GM19395 (cell line): Measurements from ENCODE around the gene SCART1.
"Not testable (repeated sequence)": the region's sequence is repeated elsewhere in the genome, so short reads cannot be mapped to it uniquely, and the experiment has no call there.

ENCODE experiments used
- ATAC-seq: cut with Tn5 transposase; IDR thresholded peaks from one replicate; pipeline ENCODE4 v1.9.1; 2021; ENCODE audit warnings: mild to moderate bottlenecking, moderate library complexity; ENCODE audit not compliant: unreplicated experiment

SCART1 gene

GRCh38 chr10:133431888-133432613, 21.7 kb upstream of the SCART1 start:
- ATAC-seq, result not testable (repeated sequence)

DNA sequence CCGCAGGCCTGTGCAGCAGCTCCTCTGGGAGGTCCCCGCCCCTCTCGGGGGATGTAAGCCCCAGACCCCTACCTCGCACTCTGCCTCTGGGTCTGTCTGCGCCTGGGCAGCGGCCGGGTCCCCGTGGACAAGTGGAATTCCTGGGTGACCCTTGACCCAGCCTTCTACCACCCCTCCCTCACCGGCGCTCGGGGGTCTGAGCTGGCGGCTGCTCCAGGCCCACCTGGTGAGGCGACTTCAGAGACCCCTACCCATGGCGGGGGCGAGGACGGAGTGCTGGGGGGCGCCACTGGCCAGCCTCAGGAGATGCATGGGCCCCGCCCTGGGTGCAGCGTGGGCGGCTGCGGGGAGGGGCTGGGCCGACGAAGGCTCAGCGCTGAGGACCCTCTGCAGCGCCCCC, 21.0 kb upstream of the SCART1 start:
- ATAC-seq, result not testable (repeated sequence)

GRCh38 chr10:133438711-133439273, 15.0 kb upstream of the SCART1 start:
- ATAC-seq, result no peak

GRCh38 chr10:133439517-133440461, 14.0 kb upstream of the SCART1 start:
- ATAC-seq, result no peak

DNA sequence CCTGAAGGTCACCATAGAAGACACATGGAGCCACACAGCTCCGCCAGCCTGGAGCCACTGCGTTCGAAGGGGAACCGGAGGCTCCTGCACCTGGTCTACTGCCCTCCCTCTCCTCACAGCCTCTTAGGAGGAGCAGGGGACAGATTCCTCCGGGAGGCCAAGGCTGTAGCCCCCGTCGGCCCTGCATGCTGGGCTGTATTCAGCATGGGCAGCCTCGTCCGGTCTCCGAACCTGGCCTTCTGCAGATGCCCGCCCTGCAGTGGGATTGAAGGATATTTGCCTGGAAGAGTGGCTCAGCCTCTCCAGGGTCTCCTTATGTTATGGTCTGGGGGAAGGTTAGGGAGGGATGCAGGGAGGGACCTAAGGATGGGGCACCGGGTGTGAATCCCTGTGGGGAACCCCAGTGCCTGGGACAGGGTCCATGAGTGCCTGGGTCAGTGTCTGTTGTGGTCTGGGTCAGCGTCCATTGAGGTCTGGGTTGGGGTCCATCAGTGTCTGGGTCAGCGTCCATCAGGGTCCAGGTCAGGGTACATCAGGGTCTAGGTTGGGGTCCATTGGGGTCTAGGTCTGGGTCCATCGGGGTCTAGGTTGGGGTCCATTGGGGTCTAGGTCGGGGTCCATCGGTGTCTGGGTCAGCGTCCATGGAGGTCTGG, 13.0 kb upstream of the SCART1 start:
- no peak for ATAC-seq

GRCh38 chr10:133441356-133441755, 12.4 kb upstream of the SCART1 start:
- not testable (repeated sequence) for ATAC-seq

DNA sequence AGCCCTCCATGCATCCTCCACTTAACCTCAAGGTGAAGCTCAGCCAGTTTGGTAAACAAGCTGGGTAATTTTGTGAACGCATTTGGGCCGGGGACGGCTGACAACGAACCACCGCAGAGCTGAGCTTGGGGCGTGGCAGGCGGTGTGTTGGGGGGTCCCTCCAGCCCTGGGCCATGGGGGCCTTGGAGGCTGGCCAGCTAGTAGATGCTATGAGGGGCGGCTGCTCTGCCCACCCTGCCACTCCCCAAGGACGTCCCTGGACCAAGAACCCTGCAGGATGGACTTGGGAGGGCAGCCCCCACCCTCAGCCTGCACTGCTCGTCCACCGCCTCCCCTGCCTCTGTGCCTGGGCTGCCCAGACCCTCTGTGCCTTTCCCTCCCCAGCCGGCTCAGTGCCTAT, 12.0 kb upstream of the SCART1 start:
- ATAC-seq, result no peak

DNA sequence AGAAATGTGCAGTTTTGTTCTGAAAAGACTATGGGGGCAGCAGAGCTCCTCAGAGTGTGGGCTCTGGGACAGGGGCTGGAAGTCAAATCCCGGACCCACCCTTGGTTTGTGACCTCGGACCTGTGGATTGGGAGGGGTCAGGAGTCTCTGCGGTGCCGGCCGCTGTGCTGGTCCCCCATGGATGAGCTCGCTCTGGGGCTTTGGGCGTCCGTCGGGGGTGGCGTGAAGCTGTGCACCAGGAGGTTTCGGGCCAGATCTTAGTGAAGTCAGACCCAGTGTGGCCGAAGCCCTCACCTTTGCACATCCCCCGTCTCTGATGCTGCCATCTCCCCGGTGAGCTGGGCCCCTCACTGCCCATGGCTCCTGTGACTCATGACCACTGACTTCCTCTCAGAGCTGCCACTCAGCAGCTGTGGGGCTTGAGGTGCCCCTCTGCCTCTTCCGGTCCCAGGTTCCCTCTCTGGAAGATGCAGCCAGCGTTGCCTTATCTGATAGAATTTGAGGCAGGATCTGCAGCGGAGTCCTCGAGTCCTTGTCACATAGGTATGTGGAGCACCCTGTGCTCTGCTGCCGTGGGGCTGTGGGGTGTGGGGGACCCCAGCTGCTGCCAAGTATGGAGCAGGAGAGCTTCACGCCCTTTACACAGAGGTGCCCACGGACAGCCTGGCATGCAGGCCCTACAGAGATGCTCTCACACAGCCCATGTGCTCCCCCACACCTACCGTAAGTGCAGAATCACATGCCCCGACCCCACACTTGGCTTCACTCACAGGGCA, 11.4 kb upstream of the SCART1 start:
- ATAC-seq, result no peak

- ATAC-seq, result no peak
Measured at GRCh38 chr10:133442967-133443924, 10.5 kb upstream of the SCART1 start.

DNA sequence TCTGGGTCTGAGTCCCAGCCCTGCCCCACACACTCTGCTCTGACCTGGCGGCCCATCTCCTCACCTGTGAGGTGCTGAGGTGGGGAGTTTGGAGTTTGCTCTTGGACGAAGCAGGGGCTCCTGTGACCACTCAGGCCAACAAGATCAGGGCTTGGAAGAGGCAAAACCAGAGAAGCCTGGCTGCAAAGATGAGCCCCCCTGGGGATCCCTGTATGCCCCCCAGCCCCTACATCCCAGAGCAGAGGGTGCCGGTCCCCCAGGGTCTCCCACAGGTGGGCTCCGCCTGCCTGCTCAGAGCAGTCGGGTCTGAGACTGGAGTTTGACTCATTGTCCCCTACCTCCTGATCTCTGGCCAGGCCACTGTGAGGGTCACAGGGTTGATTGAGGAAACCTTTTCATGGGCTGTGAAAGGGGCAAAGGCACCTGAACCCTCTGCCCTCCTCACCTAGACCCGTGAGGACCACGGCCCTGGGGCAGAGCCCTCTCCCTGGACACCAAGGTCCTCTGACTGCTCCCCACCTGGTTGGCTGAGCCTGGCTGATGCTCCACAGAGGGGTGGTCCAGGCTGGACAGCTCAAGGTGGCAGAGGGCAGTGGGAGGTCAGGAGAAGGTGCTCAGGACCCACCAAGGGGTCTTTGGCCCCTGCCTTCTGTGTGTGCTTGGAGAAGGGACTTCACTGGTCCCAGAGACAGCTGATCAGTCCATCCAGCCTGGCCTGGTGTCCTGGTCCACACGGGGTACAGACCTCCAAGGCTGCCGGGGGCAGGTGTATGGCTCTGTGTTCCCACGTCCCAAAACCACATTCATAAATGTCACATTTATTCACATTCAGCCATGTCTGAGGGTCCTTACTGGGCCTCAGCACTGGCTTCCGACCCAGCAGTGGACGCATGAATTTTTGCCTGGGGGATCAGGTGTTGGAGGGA, 9.1 kb upstream of the SCART1 start:
- ATAC-seq, result no peak

GRCh38 chr10:133445268-133445732, 8.4 kb upstream of the SCART1 start:
- ATAC-seq, result no peak

DNA sequence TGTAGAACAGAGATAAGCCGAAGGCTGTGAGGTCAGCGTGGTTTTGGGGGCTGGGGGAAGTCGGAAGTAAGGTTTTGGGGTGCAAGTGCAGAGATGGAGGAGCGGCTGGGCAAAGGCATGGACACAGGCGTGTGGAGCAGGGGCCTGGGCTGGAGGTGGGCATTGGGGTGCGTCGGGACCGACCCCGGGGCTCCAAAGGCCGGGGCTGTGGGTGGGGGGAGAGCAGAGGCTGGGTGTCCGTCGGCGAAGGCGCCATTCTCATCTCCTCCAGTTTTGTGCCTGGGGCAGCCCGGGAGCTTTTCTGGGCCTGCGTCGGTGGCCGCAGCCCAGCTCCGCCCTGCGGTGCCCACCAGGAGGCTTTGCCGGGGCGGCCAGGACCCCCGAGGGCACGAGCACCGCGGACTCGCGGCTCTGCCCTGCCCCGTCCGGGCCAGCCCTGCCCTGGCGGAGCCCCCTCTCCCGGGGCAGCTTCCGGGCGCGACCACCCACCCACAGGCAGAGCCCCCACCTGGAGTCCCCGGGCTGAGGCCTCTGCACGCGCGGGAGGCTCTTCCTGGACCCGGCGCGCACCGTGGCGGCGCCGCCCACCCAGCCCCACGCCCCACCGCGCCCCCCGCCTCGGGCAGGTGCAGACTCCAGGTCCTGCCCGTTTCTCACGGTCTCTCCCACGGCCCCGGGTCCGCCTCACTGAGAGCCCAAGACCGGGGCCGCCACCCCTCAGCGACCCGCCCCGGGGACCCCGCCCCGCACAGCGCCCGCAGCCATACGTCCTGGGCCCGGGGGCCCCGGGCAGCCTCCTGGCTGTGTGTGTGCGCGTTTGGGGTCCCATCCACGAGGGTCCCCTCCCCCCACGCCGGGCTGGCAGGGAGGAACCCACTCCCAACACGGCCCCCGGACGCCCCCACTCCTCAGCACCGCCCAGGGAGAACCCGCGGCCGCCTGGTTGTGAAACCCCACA, 7.7 kb upstream of the SCART1 start:
- ATAC-seq, result no peak

DNA sequence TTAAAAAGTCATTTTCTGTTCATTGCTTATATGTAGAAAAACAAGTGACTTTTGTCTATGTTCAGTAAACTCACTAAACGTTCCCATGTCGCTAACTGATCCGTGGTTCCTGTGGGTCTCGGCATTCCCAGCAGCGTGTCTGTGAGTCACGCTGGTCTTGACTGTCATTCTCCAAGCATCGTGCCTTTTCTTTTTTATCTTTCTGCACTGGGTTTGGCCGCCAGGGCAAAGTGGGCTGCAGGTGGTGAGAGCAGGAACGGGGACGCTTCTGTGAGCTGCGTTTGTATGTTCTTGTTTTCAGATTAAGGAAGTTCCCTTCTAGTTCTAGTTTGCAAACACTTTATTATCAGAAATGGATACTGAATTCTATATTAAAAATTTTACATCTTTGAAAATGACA, 6.8 kb upstream of the SCART1 start:
- ATAC-seq, result no peak

GRCh38 chr10:133448120-133448519, 5.6 kb upstream of the SCART1 start:
- ATAC-seq, result no peak

GRCh38 chr10:133451346-133451745, 2.4 kb upstream of the SCART1 start:
- ATAC-seq, result no peak

DNA sequence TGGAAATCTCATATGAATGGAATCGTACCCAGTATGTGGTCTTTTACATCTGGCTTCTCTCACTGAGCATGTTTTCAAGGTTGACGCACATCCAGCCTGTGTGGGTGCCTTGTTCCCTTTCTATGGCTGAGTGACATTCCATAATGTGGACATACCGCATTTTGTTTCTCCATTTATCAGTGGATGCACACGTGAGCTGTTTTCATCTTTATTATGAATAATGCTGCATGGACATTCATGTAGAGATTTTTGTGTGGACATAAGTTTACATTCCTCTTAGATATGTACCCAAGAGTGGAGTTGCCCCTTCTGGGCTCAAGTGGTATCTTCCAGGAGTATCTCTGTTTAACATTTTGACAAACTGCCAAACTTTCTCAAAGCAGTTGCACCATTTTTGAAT, 1.3 kb upstream of the SCART1 start:
- ATAC-seq, result no peak
